ENCODE results near the gene PGM1. TPM values are rescaled to one million over a fixed set of nuclear protein-coding genes. Genes with fewer than 3 reads are reported as not detected.

PGM1 gene
- total RNA-seq, 1 experiment from 2014 or later = 19.8 TPM

DNA sequence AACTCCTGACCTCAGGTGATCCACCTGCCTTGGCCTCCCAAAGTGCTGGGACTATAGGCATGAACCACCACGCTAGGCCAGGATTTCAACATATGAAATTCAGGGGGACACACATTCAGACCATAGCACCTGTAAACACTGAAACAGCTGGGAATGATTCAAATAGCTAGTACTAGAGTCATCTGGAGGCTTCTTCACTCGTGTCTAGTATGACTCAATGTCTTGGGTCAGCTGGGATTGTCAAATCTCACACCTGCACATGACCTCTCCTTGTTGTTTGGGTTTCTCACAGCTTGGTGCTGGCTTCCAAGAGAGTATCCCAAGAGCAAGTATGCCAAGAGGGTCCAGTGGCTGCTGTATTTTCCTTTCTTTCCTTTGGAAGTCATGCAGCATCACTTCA lies 75.1 kb downstream of the PGM1 start:
- peaks cover 3% of the 10 kb centered on the region for H3K9me3 ChIP-seq
- H3K36me3 ChIP-seq = 0 out of 2 replicates have a peak, but pooled peaks cover 2% of the 10 kb centered on the region
- no peak for DNase-seq
- H3K4me3 ChIP-seq = no peak overlapping the region
- H3K27me3 ChIP-seq = no peaks in the 10 kb centered on the region

DNA sequence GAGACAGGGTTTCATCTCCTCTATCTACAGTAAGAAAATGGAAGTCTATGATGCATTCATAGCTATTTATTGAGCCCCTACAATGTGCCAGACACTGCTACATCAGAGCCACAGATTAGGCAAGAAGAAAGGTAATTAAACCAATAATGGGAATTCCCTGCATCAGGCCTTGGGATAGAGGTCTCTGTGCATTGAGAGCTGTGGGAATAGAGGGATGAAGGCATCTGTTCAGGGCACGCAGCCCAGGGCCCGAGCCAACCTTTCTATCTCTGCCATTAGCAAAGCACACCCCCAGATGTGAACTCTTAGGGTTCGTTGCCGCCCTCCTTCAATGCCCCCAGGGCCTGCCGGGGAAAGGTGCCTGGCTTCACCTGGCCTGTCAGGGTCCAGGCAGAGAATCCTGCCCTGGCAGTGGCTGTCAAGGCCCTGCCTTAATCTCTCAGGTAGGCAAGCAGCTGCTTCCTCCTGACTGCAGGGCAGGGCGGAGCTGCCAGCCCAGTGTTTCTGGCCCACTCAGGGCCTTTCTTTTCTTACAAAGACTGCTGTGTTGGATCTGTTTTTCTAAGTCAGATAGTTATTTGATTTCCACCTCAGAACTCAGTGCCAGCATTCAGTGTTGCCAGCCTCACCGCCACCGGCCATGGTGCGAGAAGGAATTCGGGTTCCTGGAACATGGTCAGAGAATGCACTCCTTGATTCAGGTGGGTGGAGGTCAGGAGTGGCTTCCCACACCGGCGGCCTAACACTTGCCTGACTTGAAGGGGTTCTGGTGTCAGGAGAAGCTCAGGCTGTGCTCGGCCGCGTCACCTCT lies 76.1 kb downstream of the PGM1 start:
- Histone ChIP-seq H3K36me3 (0 out of 2 replicates have a peak, but pooled peaks cover 2% of the 10 kb centered on the region), H3K27me3 (no peaks in the 10 kb centered on the region), H3K4me3 (no peak overlapping the region), H3K9me3 (peaks cover 3% of the 10 kb centered on the region)
- no peak for DNase-seq

DNA sequence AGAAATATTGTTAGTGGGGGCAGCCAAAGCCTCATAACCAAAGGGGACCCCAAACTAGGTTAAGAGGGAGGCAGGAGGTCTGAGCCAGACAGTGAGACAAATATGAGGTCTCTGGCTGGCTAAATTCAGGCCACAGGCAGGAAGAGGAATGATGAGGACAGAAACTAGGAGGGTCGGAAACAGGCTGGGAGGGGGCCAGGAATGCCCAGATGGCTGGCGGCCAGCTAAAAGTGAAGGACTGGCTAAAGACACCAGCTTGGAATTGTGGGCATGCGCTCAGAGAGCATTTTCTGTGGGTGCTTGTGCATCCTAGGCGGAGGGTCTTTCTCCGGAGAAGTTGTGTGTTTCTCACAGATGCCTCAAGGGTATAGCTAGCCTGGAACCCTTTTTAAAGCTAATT lies 77.0 kb downstream of the PGM1 start:
- H3K9me3 ChIP-seq = peaks cover 3% of the 10 kb centered on the region; the same call in 1 of the 2 replicates
- no peak for DNase-seq
- no peaks in the 10 kb centered on the region for H3K27me3 ChIP-seq
- no peaks in the 10 kb centered on the region for H3K36me3 ChIP-seq
- H3K4me3 ChIP-seq = no peak overlapping the region

DNA sequence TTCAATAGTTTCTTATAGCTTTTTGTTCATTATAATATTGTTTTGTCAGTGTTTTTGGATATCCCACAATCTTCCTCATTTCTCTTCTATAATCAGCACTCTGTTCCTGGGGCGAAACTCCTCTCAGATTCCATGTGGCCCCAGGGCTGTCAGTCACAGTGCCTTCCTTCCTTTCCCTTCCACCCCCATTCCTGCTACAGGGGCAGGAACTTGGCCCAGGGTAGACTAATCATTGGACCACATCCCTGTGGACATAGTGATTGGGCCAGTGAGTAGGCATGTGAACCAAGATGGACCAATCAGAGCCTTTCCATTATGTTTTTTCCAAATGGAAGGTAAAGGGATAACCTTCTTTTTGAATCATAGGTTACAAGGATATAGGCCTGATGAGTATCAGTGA lies 78.3 kb downstream of the PGM1 start:
- DNase-seq = no peak
- Histone ChIP-seq H3K9me3 (no peaks in the 10 kb centered on the region; the same call in 1 of the 2 replicates), H3K36me3 (no peaks in the 10 kb centered on the region), H3K4me3 (no peak overlapping the region), H3K27me3 (no peaks in the 10 kb centered on the region)

DNA sequence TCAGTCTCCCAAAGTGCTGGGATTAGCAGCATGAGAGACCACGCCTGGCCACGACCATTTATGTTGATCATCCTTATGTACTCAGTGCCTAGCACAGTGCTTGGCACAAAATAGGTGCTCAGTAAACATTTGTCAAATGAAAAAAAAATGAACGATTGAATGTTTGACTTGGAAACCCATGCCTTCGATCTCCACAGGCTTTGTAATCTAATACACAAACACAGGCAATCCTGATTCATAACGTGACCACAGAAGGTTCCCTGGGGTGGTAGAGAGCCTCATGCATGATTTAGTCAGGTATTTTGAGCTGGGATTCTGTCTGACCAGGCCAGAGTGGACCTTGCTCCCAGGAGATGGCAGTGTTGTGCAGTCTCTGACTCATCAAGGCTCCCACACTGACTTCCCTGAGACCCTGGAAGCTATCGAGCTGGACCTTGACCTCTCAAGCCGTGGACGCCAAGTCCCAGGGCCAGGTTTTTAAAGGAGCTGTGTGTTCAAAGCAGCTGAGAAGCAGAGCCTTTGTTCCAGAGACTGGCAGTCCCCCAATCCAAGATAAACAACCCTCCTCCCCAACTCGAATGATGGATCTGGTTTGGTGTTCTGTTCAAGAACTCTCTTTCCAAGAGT lies 81.1 kb downstream of the PGM1 start:
- Histone ChIP-seq H3K9me3 (no peaks in the 10 kb centered on the region), H3K27me3 (no peaks in the 10 kb centered on the region), H3K36me3 (no peaks in the 10 kb centered on the region), H3K4me3 (no peak overlapping the region)
- DNase-seq = peak; percentile 93

DNA sequence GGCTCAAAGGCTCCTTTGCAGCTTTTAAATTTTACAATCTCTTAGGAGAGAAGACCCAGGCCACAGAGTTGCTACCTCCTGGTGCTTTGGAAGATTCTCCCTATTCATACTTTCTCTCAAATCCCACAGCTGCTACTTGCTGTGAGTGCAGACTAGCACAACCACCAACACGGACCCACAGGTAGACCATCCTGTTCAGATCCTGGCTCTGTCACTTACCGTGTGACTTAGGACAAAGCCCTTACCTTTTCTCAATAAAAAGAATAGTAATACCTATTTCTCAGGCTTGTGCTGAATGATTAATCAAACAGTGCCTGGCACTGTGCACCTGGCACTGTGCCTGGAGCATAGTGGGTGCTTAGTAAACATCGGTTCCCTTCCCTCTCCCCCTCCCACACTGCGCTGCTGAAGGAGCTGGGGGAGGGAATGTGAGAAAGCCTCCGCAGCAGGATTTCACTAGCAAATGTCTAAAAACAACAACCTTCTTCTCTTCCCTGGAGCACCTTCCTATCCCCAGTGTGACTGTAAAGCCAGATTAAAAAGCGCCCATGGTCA lies 81.7 kb downstream of the PGM1 start:
- H3K9me3 ChIP-seq = no peaks in the 10 kb centered on the region
- H3K36me3 ChIP-seq = no peaks in the 10 kb centered on the region
- no peak for DNase-seq
- H3K4me3 ChIP-seq = no peak overlapping the region
- no peaks in the 10 kb centered on the region for H3K27me3 ChIP-seq

DNA sequence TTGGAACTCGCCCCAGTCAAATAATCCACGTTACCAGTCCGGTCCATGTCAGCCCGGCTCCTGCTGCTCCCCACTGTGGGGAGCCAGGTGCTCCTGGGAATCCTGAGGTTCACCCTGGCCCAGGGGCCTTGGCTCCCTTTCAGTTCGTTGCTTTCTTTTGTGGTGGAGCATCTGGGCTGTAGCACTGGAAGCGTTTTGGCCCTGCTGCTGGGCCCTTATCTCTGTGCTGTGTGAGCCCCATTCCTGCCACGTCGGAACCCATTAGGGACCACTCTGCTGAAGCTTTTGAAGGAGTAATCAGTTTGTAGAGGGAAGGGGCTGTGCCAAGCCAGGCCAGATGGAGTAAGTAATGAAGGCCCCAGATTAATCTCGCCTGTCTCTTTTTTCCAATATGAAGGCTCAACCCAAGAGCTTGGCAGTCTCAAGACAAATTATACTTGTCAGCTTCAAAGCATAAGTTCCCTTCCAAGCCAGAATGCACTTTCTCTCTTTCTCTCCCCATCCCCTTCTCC lies 82.3 kb downstream of the PGM1 start:
- no peaks in the 10 kb centered on the region for H3K36me3 ChIP-seq
- no peaks in the 10 kb centered on the region for H3K27me3 ChIP-seq
- H3K9me3 ChIP-seq = no peaks in the 10 kb centered on the region
- no peak for DNase-seq
- H3K4me3 ChIP-seq = no peak overlapping the region

DNA sequence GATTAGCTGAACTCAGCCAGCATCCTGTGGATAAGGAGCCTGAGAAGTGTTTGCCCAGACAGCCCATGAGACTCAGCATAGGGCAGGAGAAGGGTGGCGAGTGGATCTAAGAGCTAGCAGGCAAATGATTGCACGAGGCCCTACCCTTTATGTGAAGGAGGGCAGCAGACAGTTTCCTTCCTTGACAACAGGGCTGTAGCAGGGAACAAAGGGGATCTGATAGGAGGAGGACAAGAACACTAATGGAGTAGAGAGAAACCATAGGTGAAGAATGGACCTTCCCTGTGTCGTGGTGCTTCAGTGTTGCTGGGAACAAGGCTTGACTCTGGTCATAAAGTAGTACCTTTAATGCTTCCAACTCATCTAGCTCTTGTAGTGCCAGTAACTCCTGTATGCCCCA lies 84.3 kb downstream of the PGM1 start:
- Histone ChIP-seq H3K4me3 (no peak overlapping the region), H3K36me3 (no peaks in the 10 kb centered on the region), H3K9me3 (no peaks in the 10 kb centered on the region), H3K27me3 (no peaks in the 10 kb centered on the region)
- no peak for DNase-seq

DNA sequence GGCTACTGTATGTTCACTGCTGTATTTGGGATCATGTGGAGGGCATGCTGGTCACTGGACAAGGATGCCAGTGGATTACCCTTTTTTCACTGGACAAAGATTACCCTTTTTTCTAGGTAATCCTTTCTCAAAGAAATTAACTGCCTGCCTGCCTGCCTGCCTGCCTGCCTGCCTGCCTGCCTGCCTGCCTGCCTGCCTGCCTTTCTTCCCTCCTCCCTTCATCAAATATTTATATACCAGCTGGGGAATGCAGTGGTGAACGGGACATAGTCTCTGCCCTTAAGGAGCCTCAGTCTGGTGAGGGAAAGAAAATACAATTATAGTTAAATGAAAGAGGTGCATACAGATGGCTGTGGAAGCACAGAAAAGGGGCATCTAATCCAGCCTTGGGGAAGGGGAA lies 85.0 kb downstream of the PGM1 start:
- H3K9me3 ChIP-seq = no peaks in the 10 kb centered on the region
- H3K27me3 ChIP-seq = no peaks in the 10 kb centered on the region
- H3K36me3 ChIP-seq = no peaks in the 10 kb centered on the region
- no peak for DNase-seq
- no peak overlapping the region for H3K4me3 ChIP-seq

DNA sequence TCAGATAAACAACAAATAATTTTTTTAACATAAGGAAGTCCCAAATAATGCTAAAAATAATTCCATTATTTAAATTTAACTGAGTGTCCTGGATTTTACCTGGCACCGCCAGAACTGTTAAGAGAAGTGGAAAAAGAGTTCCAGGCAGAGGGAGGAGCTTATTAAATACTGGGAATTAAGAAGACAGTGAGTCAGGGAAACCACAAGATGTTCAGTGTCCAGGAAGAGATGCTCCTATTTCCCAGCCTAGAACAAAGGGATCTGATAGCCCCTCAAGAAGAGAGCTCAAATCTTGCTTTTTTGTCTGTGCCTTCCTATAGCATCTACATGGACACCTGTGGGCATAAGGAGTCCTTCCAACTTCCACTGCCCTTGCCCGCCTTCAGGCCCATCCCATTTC lies 85.9 kb downstream of the PGM1 start:
- no peak overlapping the region for H3K4me3 ChIP-seq
- no peak for DNase-seq

DNA sequence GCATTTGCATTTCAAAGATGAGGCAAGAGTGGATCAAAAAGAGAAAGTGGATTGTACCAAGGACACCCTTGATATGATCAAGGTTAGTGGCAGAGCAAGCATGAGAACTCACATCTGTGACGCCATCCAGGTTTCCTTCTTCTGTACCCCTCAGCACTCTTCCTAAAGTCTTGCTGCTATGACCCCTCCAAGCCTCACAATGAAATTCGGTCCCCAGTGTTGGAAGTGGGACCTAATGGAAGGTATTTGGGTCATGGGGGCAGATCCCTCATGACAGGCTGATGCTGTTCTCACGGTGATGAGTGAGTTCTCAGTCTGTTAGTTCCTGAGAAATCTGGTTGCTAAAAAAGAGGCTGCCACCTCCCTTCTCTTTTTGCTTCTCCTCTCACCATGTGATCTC lies 86.4 kb downstream of the PGM1 start:
- Histone ChIP-seq H3K4me3 (no peak overlapping the region), H3K36me3 (no peaks in the 10 kb centered on the region), H3K9me3 (no peaks in the 10 kb centered on the region), H3K27me3 (no peaks in the 10 kb centered on the region)
- DNase-seq = no peak

More for the DNA sequence above, 85.9 kb downstream of the PGM1 start:
- Histone ChIP-seq H3K36me3 (no peaks in the 10 kb centered on the region), H3K27me3 (no peaks in the 10 kb centered on the region), H3K9me3 (no peaks in the 10 kb centered on the region)

DNA sequence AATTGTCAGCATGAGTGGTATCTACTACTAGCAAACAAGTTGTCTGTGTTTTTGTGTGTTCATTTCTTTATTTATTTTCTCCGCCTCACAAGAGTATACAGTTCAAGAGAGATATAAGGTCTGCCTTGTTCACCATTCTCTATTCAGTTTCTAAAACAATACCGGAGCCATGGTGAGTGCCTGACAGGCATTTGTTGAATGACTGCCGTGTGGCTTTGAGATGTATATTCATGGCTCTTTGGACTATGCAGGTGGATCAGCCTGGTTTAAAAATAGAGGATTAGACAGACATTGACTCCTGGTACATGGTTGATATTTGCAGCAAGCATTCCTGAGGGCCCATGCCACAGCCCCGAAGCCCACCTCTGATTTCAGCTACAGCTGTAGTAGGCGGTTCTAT lies 89.7 kb downstream of the PGM1 start:
- Histone ChIP-seq H3K27me3 (no peaks in the 10 kb centered on the region), H3K4me3 (no peak overlapping the region)
- no peak for DNase-seq

DNA sequence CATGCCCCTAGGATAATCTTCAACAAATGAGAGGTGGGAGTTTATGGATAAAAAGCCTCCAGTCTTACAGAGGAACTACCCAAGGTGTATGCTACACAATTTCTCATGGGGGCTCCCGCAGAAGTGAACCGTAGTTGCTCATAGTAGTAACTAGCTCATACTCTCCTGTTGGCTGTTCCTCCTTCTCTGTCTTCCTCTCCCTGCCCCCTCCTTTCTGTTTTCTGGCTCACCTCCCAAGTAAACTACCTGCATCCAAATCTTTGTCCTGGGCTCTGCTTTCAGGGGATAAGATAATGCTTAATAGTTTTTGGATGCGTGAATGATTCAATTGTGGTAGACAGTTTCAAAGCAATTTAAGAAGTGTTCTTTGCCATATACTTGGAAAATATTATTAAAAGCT lies 90.5 kb downstream of the PGM1 start:
- Histone ChIP-seq H3K27me3 (no peaks in the 10 kb centered on the region), H3K9me3 (no peaks in the 10 kb centered on the region)
- no peak for DNase-seq

More for the DNA sequence above, 89.7 kb downstream of the PGM1 start:
- Histone ChIP-seq H3K36me3 (no peaks in the 10 kb centered on the region), H3K9me3 (no peaks in the 10 kb centered on the region)

DNA sequence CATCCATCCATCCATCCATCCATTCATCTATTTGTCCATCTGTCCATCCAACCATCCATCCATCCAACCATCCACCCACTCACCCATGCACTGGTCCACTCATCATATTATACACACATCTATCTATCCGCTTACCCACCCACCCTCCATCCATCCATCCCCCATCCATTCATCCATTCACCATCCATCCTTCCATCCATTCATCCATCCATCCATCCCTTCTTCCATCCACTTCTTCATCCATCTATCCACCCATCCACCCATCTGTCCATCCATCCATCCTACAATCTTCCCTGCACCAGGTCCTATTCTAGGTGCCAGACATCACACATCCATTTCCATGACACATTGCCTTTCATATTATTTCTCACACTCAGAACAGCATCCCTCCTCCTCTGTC lies 93.5 kb downstream of the PGM1 start:
- no peak overlapping the region for H3K4me3 ChIP-seq
- no peaks in the 10 kb centered on the region for H3K9me3 ChIP-seq
- H3K27me3 ChIP-seq = no peaks in the 10 kb centered on the region
- H3K36me3 ChIP-seq = no peaks in the 10 kb centered on the region
- no peak for DNase-seq

More for the DNA sequence above, 90.5 kb downstream of the PGM1 start:
- Histone ChIP-seq H3K4me3 (no peak overlapping the region), H3K36me3 (no peaks in the 10 kb centered on the region)

DNA sequence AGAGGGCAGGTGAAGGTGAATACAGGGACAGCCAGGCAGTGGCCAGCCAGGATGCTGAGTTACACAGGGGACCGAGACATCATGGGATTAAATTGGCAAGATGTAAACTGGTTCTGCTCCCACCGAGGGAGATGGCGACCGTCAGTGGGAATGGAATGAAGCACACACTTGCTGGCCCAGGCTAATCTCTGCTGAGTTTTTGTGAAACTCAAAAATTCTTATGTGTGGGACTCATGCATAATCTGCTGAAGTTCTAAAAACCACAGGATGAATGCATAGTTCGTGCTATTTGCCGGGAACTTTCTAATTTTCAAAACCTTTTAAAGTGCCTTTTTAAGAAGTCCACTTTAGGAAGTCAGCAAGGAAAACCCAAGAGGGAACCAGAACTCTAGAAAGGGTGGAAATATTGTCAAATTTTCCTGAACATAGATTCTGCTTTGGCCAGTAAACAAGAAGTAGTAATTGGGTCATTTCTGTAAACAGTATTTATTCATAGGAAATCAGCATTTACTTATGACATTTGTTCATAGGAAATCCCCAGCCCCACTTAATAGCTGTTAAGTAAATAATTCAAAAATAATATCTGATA lies 95.2 kb downstream of the PGM1 start:
- H3K27me3 ChIP-seq = no peaks in the 10 kb centered on the region
- H3K36me3 ChIP-seq = no peaks in the 10 kb centered on the region
- no peak for DNase-seq
- no peaks in the 10 kb centered on the region for H3K9me3 ChIP-seq
- no peak overlapping the region for H3K4me3 ChIP-seq

DNA sequence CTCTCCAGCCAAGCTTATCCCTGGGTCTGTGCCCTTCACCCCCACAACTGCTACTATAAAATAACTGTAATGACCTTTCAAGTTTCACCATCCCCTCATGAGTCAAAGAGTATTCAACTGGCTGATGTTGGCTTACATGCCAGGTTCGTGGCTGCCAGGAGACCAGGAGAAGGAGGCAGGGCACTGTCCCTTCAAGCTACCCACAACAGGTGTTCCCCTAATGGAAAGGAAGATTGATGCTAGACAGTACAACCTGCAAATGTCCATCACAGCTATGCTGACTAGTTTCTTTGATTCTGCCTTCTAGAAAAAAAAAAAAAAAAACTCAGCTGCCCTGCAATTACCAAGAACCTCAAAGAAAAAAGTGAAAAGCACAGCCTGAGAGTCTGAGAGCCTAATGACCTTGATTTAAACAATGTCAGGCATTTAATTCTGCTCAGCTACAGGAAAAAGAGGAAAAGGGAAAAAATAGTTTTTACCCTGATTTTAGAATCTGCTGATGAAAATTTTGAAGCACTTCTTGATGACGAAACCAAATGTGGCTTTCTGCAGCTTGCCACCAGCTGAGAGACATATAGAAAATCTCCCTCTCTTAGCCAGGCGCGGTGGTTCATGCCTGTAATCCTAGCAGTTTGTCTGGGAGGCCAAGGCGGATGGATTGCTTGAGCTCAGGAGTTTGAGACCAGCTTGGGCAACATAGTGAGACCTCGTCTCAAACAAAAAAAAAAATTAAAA lies 97.9 kb downstream of the PGM1 start:
- Histone ChIP-seq H3K4me3 (no peak overlapping the region), H3K9me3 (no peaks in the 10 kb centered on the region)
- DNase-seq = peak; percentile 16

More for the DNA sequence above, 97.9 kb downstream of the PGM1 start:
- Histone ChIP-seq H3K27me3 (no peaks in the 10 kb centered on the region), H3K36me3 (no peaks in the 10 kb centered on the region)

Data from MG63 (cell line).